ENCODE measurements around the gene CDK1. TPM values are rescaled to one million over a fixed set of nuclear protein-coding genes. Genes with fewer than 3 reads are reported as not detected.

Gene CDK1
- total and polyA plus RNA-seq, 2 donors (not counting 3 experiments of a cell fraction or from before 2014, with no cell fraction given): 19.9 to 70.1 TPM

- Histone ChIP-seq H3K4me2 (ENCODE audit: insufficient read depth, low read length) (no peak overlapping the region), H3K9me1 (replicated peaks; ENCODE audit: control insufficient read depth, extremely low read depth, insufficient read depth, low read length) (no peaks in the 10 kb centered on the region), H3K4me1 (ENCODE audit: control insufficient read depth, extremely low read depth, insufficient read depth, low read length) (peaks cover 5% of the 10 kb centered on the region), H2AFZ (ENCODE audit: low read depth, low read length) (no peak overlapping the region), H3K4me3 (replicated peaks in 1 of 3; ENCODE audit: insufficient read depth in 1 of 3, low read depth in 1 of 3, low read length in 3 of 3) (no peak overlapping the region), H3K79me2 (ENCODE audit: control insufficient read depth, insufficient read depth, low read length) (no peaks in the 10 kb centered on the region), H4K20me1 (replicated peaks; ENCODE audit: control insufficient read depth, extremely low read depth, insufficient read depth, low read length) (no peaks in the 10 kb centered on the region), H3K36me3 (ENCODE audit: control insufficient read depth in 2 of 2, extremely low read depth in 1 of 2, insufficient read depth in 2 of 2, low read length in 2 of 2) (no peaks in the 10 kb centered on the region), H3K9me3 (replicated peaks; ENCODE audit: control insufficient read depth, insufficient read depth, low read length) (no peaks in the 10 kb centered on the region), H3K9ac (replicated peaks; ENCODE audit: extremely low read depth, insufficient read depth, low read length) (no peak overlapping the region), H3K27me3 (ENCODE audit: control insufficient read depth in 2 of 2, insufficient read depth in 2 of 2, low read length in 2 of 2) (peaks cover 45 to 77% of the 10 kb centered on the region in 2 experiments), H3K27ac (ENCODE audit: insufficient read depth, low read depth, low read length) (no peak overlapping the region)
- DNase-seq (ENCODE audit: low read depth, low spot score) (no peak), FAIRE-seq (no peak)
- intact Hi-C loops (cut with micrococcal nuclease): no loop called here
- TF ChIP-seq JUN (IDR thresholded peaks at IDR 0.05; ENCODE audit: borderline replicate concordance, insufficient read depth, insufficient read length, low read depth): no peak
- TF ChIP-seq MYC (IDR thresholded peaks at IDR 0.05; ENCODE audit: low read depth, low read length): no peak
- no peak for TF ChIP-seq EZH2 (IDR thresholded peaks at IDR 0.05; ENCODE audit: borderline replicate concordance, low read depth, low read length, severe bottlenecking)
- TF ChIP-seq POLR2A (IDR thresholded peaks at IDR 0.05; ENCODE audit: low read depth, low read length): no peak
- no peak for TF ChIP-seq FOS (IDR thresholded peaks at IDR 0.05; ENCODE audit: borderline replicate concordance, insufficient read depth, low read length)
- no peak for TF ChIP-seq POLR2AphosphoS5 (IDR thresholded peaks at IDR 0.05; ENCODE audit: insufficient read depth, low read depth, low read length)
- no peak for TF ChIP-seq MAX (IDR thresholded peaks at IDR 0.05; ENCODE audit: insufficient read depth, insufficient read length)
- TF ChIP-seq GATA2 (IDR thresholded peaks at IDR 0.05; ENCODE audit: insufficient read depth, insufficient read length, low read depth, low read length): no peak
- no peak for TF ChIP-seq CTCF (IDR thresholded peaks at IDR 0.05; ENCODE audit: extremely low read depth in 1 of 2, insufficient read depth in 1 of 2, low read depth in 1 of 2, low read length in 2 of 2)
- ChIA-PET CTCF (interaction anchor here (1.2 kb wide), 1 partner anchor 14 kb away, joined by 3 read pairs; no protein-coding TSS in a partner anchor), POLR2A (no interaction called here)
- no TSS peak for BruUV-seq (replicated peaks)
- dilution Hi-C loops (cut with MboI; ENCODE audit: extremely low pct_ligation_motif_present, low sequenced_read_pairs): no loop called here
Measured at GRCh38 chr10:60733826-60734225, 44.5 kb upstream of the CDK1 start.

Data from endothelial cell of umbilical vein (primary cell).